A673 (cell line): Measurements from ENCODE around the gene MARVELD3. TPM values are rescaled to one million over a fixed set of nuclear protein-coding genes. Genes with fewer than 3 reads are reported as not detected.
A peak's percentile ranks its signal among the peaks of the same experiment; 100 is the strongest.

ENCODE experiments used
- BruUV-seq: library from RNA; stranded (reverse); fragments of 400-500 nt; replicated peaks from 2 replicates; lab custom pipeline; 2021; lab: Mats Ljungman, UMichigan
- CTCF ChIA-PET: fragments of 300-600 bp; sonication (Branson Sonifier 250); formaldehyde crosslinking; loops from one replicate; lab custom pipeline; 2022; ENCODE audit warnings: antibody characterized with exemption; lab: Charles Lee
- POLR2A ChIA-PET: fragments of 300-600 bp; sonication (Branson Sonifier 250); formaldehyde crosslinking; loops from one replicate; lab custom pipeline; 2022; ENCODE audit warnings: antibody characterized with exemption; ENCODE audit not compliant: low non-redundant PET; lab: Charles Lee
- DNase-seq: peaks from one replicate; pipeline ENCODE4 v3.0.0-alpha.2; 2015; ENCODE audit warnings: low spot score
- H3K27ac ChIP-seq: fragments of 200-600 bp; sonication (generic); 2 replicates; pipeline ENCODE4 v1.5.1; 2016; ENCODE audit warnings: mixed run types, low read depth, mild to moderate bottlenecking, mixed read lengths, antibody characterized with exemption, low read length; ENCODE audit not compliant: poor library complexity, severe bottlenecking
- H3K27me3 ChIP-seq: fragments of 200-600 bp; sonication (generic); replicated peaks from 2 replicates; pipeline ENCODE4 v1.6.1; 2017; ENCODE audit warnings: mixed run types, low read depth, mild to moderate bottlenecking, mixed read lengths, antibody characterized with exemption, low read length; ENCODE audit not compliant: insufficient read depth, poor library complexity
- H3K36me3 ChIP-seq: fragments of 200-600 bp; sonication (generic); 2 replicates; pipeline ENCODE4 v1.6.1; 2016; ENCODE audit warnings: mixed run types, mild to moderate bottlenecking, mixed read lengths, antibody characterized with exemption, low read length; ENCODE audit not compliant: insufficient read depth, poor library complexity, severe bottlenecking
- H3K4me1 ChIP-seq: fragments of 200-600 bp; sonication (generic); 2 replicates; pipeline ENCODE4 v1.6.1; 2017; ENCODE audit warnings: mixed run types, mild to moderate bottlenecking, mixed read lengths, antibody characterized with exemption, low read length; ENCODE audit not compliant: insufficient read depth, poor library complexity, severe bottlenecking
- H3K4me3 ChIP-seq: fragments of 200-600 bp; sonication (generic); 2 replicates; pipeline ENCODE4 v1.5.1; 2016; ENCODE audit warnings: low read depth, mixed run types, mild to moderate bottlenecking, mixed read lengths, low read length; ENCODE audit not compliant: poor library complexity, severe bottlenecking
- H3K9me3 ChIP-seq: fragments of 200-600 bp; sonication (generic); 2 replicates; pipeline ENCODE4 v1.6.1; 2016; ENCODE audit warnings: mixed run types, low read depth, mild to moderate bottlenecking, mixed read lengths, antibody characterized with exemption, low read length; ENCODE audit not compliant: poor library complexity, severe bottlenecking
- EZH2 ChIP-seq: fragments of 200-600 bp; sonication (generic); IDR thresholded peaks from 2 replicates; pipeline ENCODE4 v1.6.1; 2017; ENCODE audit warnings: borderline replicate concordance, low read depth, mild to moderate bottlenecking, mixed read lengths, antibody characterized with exemption, low read length; ENCODE audit not compliant: poor library complexity, severe bottlenecking
- intact Hi-C: fragments of 100-400 bp; cut with micrococcal nuclease; formaldehyde crosslinking; loops from one replicate; pipeline ENCODE4 v1.10.0; 2022; ENCODE audit not compliant: unreplicated experiment
- total RNA-seq: library from RNA; stranded (reverse); gene quantifications from 2 replicates; pipeline ENCODE4 v1.2.3, GENCODE V29; 2021
- TF ChIP-seq, protein P1 (sequence below): fragments of 300-800, 200-600 bp; sonication (generic); conservative IDR thresholded peaks from 2 replicates; pipeline ENCODE4 v1.5.1; 2017; ENCODE audit warnings: low read depth, mild to moderate bottlenecking, antibody characterized with exemption, low read length, moderate library complexity, mixed read lengths

MARVELD3 gene
- total RNA-seq, 1 experiment from 2014 or later = 1.5 TPM

GRCh38 chr16:71645450-71645849, 19.5 kb downstream of the MARVELD3 start:
- no TSS peak for BruUV-seq
- Histone ChIP-seq H3K9me3 (no peaks in the 10 kb centered on the region), H3K27me3 (no peaks in the 10 kb centered on the region), H3K36me3 (peaks cover 29% of the 10 kb centered on the region), H3K4me1 (no peaks in the 10 kb centered on the region), H3K27ac (no peak overlapping the region), H3K4me3 (no peak overlapping the region)
- intact Hi-C loops = loop anchor here (5.0 kb wide), 1 partner anchor 78 kb away; no protein-coding TSS in a partner anchor
- peak; percentile 65 for DNase-seq
- POLR2A ChIA-PET = no interaction called here
- CTCF ChIA-PET = no interaction called here
- TF ChIP-seq, protein P1, sequence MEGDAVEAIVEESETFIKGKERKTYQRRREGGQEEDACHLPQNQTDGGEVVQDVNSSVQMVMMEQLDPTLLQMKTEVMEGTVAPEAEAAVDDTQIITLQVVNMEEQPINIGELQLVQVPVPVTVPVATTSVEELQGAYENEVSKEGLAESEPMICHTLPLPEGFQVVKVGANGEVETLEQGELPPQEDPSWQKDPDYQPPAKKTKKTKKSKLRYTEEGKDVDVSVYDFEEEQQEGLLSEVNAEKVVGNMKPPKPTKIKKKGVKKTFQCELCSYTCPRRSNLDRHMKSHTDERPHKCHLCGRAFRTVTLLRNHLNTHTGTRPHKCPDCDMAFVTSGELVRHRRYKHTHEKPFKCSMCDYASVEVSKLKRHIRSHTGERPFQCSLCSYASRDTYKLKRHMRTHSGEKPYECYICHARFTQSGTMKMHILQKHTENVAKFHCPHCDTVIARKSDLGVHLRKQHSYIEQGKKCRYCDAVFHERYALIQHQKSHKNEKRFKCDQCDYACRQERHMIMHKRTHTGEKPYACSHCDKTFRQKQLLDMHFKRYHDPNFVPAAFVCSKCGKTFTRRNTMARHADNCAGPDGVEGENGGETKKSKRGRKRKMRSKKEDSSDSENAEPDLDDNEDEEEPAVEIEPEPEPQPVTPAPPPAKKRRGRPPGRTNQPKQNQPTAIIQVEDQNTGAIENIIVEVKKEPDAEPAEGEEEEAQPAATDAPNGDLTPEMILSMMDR = peak; percentile 78
- no peak for TF ChIP-seq EZH2

DNA sequence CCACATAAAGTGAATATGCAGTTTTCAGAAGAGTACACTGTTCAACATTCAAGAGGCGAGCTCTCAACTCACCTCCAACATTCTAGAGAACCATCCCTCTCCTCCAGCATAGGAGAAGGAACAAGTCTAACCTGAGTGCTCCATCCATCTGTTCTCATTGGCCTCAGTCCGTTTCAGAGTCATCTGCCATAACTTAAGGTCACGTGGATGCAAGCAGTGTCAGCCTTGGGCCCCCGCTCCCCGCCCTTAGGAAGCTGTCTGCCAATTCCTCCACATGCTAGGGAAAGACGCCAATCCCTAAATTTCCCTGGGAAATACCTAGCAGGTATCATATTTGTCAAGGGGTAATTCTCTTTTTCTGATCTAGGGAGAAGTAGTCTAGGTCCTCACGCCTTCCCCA, 21.4 kb downstream of the MARVELD3 start:
- POLR2A ChIA-PET = no interaction called here
- peaks cover 33% of the 10 kb centered on the region for H3K36me3 ChIP-seq
- H3K27me3 ChIP-seq = no peaks in the 10 kb centered on the region
- BruUV-seq = no TSS peak
- intact Hi-C loops = loop anchor here (5.0 kb wide), 1 partner anchor 80 kb away; no protein-coding TSS in a partner anchor
- H3K4me3 ChIP-seq = no peak overlapping the region
- H3K9me3 ChIP-seq = no peaks in the 10 kb centered on the region
- TF ChIP-seq, protein P1 = no peak
- TF ChIP-seq EZH2 = no peak
- H3K4me1 ChIP-seq = no peaks in the 10 kb centered on the region
- no peak for DNase-seq
- no peak overlapping the region for H3K27ac ChIP-seq
- CTCF ChIA-PET = no interaction called here

- no TSS peak for BruUV-seq
- H3K36me3 ChIP-seq = peaks cover 37% of the 10 kb centered on the region
- POLR2A ChIA-PET = no interaction called here
Measured at GRCh38 chr16:71648162-71648561, 22.2 kb downstream of the MARVELD3 start.

More at GRCh38 chr16:71648162-71648561, 22.2 kb downstream of the MARVELD3 start:
- Histone ChIP-seq H3K27ac (no peak overlapping the region), H3K27me3 (no peaks in the 10 kb centered on the region), H3K4me3 (no peak overlapping the region), H3K9me3 (no peaks in the 10 kb centered on the region), H3K4me1 (no peaks in the 10 kb centered on the region)
- CTCF ChIA-PET = no interaction called here
- no peak for TF ChIP-seq EZH2
- TF ChIP-seq, protein P1 = no peak
- intact Hi-C loops = loop anchor here (5.0 kb wide), 1 partner anchor 81 kb away; no protein-coding TSS in a partner anchor
- no peak for DNase-seq
